ENCODE results near the gene RAB15. TPM values are rescaled to one million over a fixed set of nuclear protein-coding genes. Genes with fewer than 3 reads are reported as not detected.

RAB15 gene
- polyA plus RNA-seq, 1 donor (not counting 4 experiments of a cell fraction or from before 2014, with no cell fraction given) = 2.1 TPM

- Histone ChIP-seq H3K36me3 (ENCODE audit: control insufficient read depth in 2 of 2, extremely low read depth in 1 of 2, insufficient read depth in 2 of 2, low read length in 2 of 2) (peaks cover 15 to 34% of the 10 kb centered on the region in 2 experiments), H3K9ac (ENCODE audit: control insufficient read depth, extremely low read depth, insufficient read depth, low read length) (no peak overlapping the region)
- dilution Hi-C loops (cut with MboI; ENCODE audit: extremely low pct_ligation_motif_present, low sequenced_read_pairs) = no loop called here
Measured at GRCh38 chr14:64928239-64929013, 43.7 kb downstream of the RAB15 start.

GRCh38 chr14:64927031-64927430 lies 45.1 kb downstream of the RAB15 start:
- TF ChIP-seq EZH2 (IDR thresholded peaks at IDR 0.05; ENCODE audit: low read length) (no peak), CTCF (optimal IDR thresholded peaks at IDR 0.05 in 1 of 3, IDR thresholded peaks at IDR 0.05 in 1 of 3, conservative IDR thresholded peaks at IDR 0.05 in 1 of 3; ENCODE audit: extremely low read depth in 1 of 3, insufficient read depth in 2 of 3, low read length in 3 of 3) (no peak)
- Histone ChIP-seq H3K9ac (ENCODE audit: control insufficient read depth, extremely low read depth, insufficient read depth, low read length) (no peak overlapping the region), H2AFZ (ENCODE audit: control insufficient read depth, low read length) (no peak overlapping the region), H3K4me3 (ENCODE audit: control insufficient read depth in 2 of 3, extremely low read depth in 1 of 3, insufficient read depth in 2 of 3, low read depth in 1 of 3, low read length in 3 of 3) (no peak overlapping the region), H3K36me3 (ENCODE audit: control insufficient read depth in 2 of 2, extremely low read depth in 1 of 2, insufficient read depth in 2 of 2, low read length in 2 of 2) (peaks cover 11 to 33% of the 10 kb centered on the region in 2 experiments), H3K27ac (ENCODE audit: control insufficient read depth, insufficient read depth, low read length) (no peak overlapping the region), H3K27me3 (ENCODE audit: control insufficient read depth, extremely low read depth, insufficient read depth, low read length) (no peaks in the 10 kb centered on the region), H3K79me2 (ENCODE audit: control insufficient read depth, insufficient read depth, low read length) (peaks cover 9% of the 10 kb centered on the region), H3K4me2 (ENCODE audit: control insufficient read depth, extremely low read depth, insufficient read depth, low read depth, low read length) (no peak overlapping the region), H4K20me1 (ENCODE audit: control insufficient read depth, extremely low read depth, insufficient read depth, low read length) (no peaks in the 10 kb centered on the region), H3K4me1 (ENCODE audit: control insufficient read depth, extremely low read depth, insufficient read depth, low read length) (no peaks in the 10 kb centered on the region), H3K9me1 (ENCODE audit: control insufficient read depth, extremely low read depth, insufficient read depth, low read length) (no peaks in the 10 kb centered on the region), H3K9me3 (ENCODE audit: control insufficient read depth, low read depth, low read length) (no peaks in the 10 kb centered on the region)
- DNase-seq (ENCODE audit: low read depth, low spot score) (no peak), FAIRE-seq (no peak)
- dilution Hi-C loops (cut with MboI; ENCODE audit: extremely low pct_ligation_motif_present, low sequenced_read_pairs) = no loop called here

More at GRCh38 chr14:64928239-64929013, 43.7 kb downstream of the RAB15 start:
- peaks cover 6% of the 10 kb centered on the region for H3K79me2 ChIP-seq (ENCODE audit: control insufficient read depth, insufficient read depth, low read length)
- no peaks in the 10 kb centered on the region for H3K4me1 ChIP-seq (ENCODE audit: control insufficient read depth, extremely low read depth, insufficient read depth, low read length)
- no peak overlapping the region for H2AFZ ChIP-seq (ENCODE audit: control insufficient read depth, low read length)
- TF ChIP-seq CTCF (optimal IDR thresholded peaks at IDR 0.05 in 1 of 3, IDR thresholded peaks at IDR 0.05 in 1 of 3, conservative IDR thresholded peaks at IDR 0.05 in 1 of 3; ENCODE audit: extremely low read depth in 1 of 3, insufficient read depth in 2 of 3, low read length in 3 of 3) (no peak), EZH2 (IDR thresholded peaks at IDR 0.05; ENCODE audit: low read length) (no peak)
- no peaks in the 10 kb centered on the region for H3K9me3 ChIP-seq (ENCODE audit: control insufficient read depth, low read depth, low read length)
- H3K4me3 ChIP-seq (ENCODE audit: control insufficient read depth in 2 of 3, extremely low read depth in 1 of 3, insufficient read depth in 2 of 3, low read depth in 1 of 3, low read length in 3 of 3) = no peak overlapping the region
- no peak overlapping the region for H3K27ac ChIP-seq (ENCODE audit: control insufficient read depth, insufficient read depth, low read length)
- no peaks in the 10 kb centered on the region for H4K20me1 ChIP-seq (ENCODE audit: control insufficient read depth, extremely low read depth, insufficient read depth, low read length)
- no peaks in the 10 kb centered on the region for H3K27me3 ChIP-seq (ENCODE audit: control insufficient read depth, extremely low read depth, insufficient read depth, low read length)
- no peak for DNase-seq (ENCODE audit: low read depth, low spot score)
- FAIRE-seq = no peak
- no peaks in the 10 kb centered on the region for H3K9me1 ChIP-seq (ENCODE audit: control insufficient read depth, extremely low read depth, insufficient read depth, low read length)
- H3K4me2 ChIP-seq (ENCODE audit: control insufficient read depth, extremely low read depth, insufficient read depth, low read depth, low read length) = no peak overlapping the region

Measured in keratinocyte (primary cell).